Endothelial cell (in vitro differentiated cells): Measurements from ENCODE around the gene TCTN2. TPM values are rescaled to one million over a fixed set of nuclear protein-coding genes. Genes with fewer than 3 reads are reported as not detected.

Experiments used
- DNase-seq: peaks from one replicate; pipeline ENCODE4 v3.0.0; 2021; ENCODE audit warnings: low spot score
- H3K27ac Mint-ChIP-seq: one replicate; pipeline ENCODE4 v1.8.0; 2021; ENCODE audit warnings: mixed read lengths, inconsistent platforms; ENCODE audit not compliant: unreplicated experiment
- H3K27me3 Mint-ChIP-seq: one replicate; pipeline ENCODE4 v1.8.0; 2021; ENCODE audit warnings: mild to moderate bottlenecking, moderate library complexity, mixed read lengths, inconsistent platforms; ENCODE audit not compliant: unreplicated experiment
- H3K36me3 Mint-ChIP-seq: one replicate; pipeline ENCODE4 v1.8.0; 2021; ENCODE audit warnings: mild to moderate bottlenecking, low read depth, mixed read lengths, inconsistent platforms; ENCODE audit not compliant: unreplicated experiment
- H3K4me1 Mint-ChIP-seq: one replicate; pipeline ENCODE4 v1.8.0; 2021; ENCODE audit warnings: mild to moderate bottlenecking, mixed read lengths, inconsistent platforms; ENCODE audit not compliant: unreplicated experiment
- H3K4me3 Mint-ChIP-seq: one replicate; pipeline ENCODE4 v1.8.0; 2021; ENCODE audit warnings: mild to moderate bottlenecking, mixed read lengths, inconsistent platforms; ENCODE audit not compliant: unreplicated experiment
- H3K9me3 Mint-ChIP-seq: one replicate; pipeline ENCODE4 v1.8.0; 2021; ENCODE audit warnings: mixed read lengths, inconsistent platforms; ENCODE audit not compliant: unreplicated experiment
- total RNA-seq: library from RNA; stranded (reverse); fragmentation: NEBNext Ultra II Directional; extraction: Animal tissue kit (Norgen Biotek cat#: 25700); gene quantifications from one replicate; pipeline ENCODE4 v1.2.1, GENCODE V29; 2021; ENCODE audit not compliant: unreplicated experiment
- TF ChIP-seq, protein P1 (sequence below): fragments of 200-600 bp; sonication (generic); IDR thresholded peaks from one replicate; pipeline ENCODE4 v1.5.0; 2021; ENCODE audit warnings: antibody characterized with exemption; ENCODE audit not compliant: unreplicated experiment

Gene TCTN2
- total RNA-seq, 1 donor from 2014 or later = 11.3 TPM

DNA sequence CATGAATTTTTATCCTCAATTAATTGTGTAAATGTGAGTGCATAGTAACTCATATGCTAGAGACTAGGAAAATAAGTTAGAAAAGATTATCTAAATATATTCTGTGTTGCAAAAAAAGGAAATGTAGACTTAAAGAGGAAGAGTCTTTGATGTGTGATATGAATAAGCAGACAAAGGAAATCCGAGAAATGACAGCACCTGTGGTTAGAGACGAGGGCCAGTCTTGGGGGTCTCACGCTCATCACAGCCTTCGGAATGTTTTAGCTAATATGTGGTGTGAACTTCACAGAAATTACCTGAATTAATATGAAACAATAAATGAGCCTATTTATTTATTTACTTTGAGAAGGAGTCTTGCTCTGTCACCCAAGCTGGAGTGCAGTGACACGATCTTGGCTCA, 52.9 kb downstream of the TCTN2 start:
- Mint-ChIP-seq H3K4me1 (peaks cover 19% of the 10 kb centered on the region), H3K4me3 (no peak overlapping the region), H3K27me3 (no peaks in the 10 kb centered on the region), H3K36me3 (peaks cover 17% of the 10 kb centered on the region), H3K27ac (peak overlapping the region; percentile 70), H3K9me3 (no peaks in the 10 kb centered on the region)
- DNase-seq = no peak
- TF ChIP-seq, protein P1, sequence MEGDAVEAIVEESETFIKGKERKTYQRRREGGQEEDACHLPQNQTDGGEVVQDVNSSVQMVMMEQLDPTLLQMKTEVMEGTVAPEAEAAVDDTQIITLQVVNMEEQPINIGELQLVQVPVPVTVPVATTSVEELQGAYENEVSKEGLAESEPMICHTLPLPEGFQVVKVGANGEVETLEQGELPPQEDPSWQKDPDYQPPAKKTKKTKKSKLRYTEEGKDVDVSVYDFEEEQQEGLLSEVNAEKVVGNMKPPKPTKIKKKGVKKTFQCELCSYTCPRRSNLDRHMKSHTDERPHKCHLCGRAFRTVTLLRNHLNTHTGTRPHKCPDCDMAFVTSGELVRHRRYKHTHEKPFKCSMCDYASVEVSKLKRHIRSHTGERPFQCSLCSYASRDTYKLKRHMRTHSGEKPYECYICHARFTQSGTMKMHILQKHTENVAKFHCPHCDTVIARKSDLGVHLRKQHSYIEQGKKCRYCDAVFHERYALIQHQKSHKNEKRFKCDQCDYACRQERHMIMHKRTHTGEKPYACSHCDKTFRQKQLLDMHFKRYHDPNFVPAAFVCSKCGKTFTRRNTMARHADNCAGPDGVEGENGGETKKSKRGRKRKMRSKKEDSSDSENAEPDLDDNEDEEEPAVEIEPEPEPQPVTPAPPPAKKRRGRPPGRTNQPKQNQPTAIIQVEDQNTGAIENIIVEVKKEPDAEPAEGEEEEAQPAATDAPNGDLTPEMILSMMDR = no peak

DNA sequence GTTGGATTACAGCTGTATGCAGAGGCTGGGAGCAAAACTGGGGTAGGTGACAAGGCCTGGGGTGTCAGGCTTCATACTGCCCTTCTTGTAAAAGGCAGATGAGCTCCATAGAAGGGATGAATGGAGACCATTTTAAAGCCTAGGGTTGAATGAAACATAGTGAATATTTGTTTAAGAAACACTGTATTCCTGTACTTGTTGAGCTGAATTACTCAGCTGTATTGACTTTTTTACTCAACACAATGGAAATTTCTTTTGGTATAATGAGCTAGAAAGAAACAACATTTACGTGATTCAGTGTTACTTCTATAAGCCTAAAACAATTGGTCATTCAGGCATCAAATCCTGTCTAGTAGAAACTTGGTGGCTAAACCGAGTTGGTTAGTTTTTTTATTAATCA, 55.3 kb downstream of the TCTN2 start:
- Mint-ChIP-seq H3K27ac (no peak overlapping the region), H3K36me3 (peaks cover 27% of the 10 kb centered on the region), H3K4me1 (peaks cover 5% of the 10 kb centered on the region), H3K4me3 (no peak overlapping the region), H3K9me3 (no peaks in the 10 kb centered on the region), H3K27me3 (no peaks in the 10 kb centered on the region)
- DNase-seq = no peak
- TF ChIP-seq, protein P1 = no peak

DNA sequence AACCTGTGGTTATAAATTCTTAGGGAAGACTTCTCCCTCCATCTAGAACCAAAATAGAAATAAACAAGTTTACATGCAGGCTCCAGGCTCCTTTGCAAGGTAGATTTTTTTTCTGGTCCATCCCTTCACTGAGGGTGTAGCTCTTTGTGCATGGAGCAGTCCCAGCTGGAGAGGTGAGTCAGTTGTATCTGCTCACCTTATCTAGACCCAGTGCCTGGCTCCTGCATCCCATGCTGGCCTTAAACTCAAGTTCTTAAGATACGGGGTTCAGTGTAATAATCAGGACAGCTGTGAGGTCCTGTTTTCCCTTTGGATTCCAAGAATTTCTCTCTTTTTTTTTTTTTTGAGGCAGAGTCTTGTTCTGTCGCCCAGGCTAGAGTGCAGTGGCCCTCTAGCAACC, 56.0 kb downstream of the TCTN2 start:
- Mint-ChIP-seq H3K4me3 (no peak overlapping the region), H3K4me1 (peaks cover 12% of the 10 kb centered on the region), H3K36me3 (peaks cover 28% of the 10 kb centered on the region), H3K27ac (no peak overlapping the region), H3K9me3 (no peaks in the 10 kb centered on the region), H3K27me3 (peaks cover 1% of the 10 kb centered on the region)
- no peak for DNase-seq
- TF ChIP-seq, protein P1 = no peak

DNA sequence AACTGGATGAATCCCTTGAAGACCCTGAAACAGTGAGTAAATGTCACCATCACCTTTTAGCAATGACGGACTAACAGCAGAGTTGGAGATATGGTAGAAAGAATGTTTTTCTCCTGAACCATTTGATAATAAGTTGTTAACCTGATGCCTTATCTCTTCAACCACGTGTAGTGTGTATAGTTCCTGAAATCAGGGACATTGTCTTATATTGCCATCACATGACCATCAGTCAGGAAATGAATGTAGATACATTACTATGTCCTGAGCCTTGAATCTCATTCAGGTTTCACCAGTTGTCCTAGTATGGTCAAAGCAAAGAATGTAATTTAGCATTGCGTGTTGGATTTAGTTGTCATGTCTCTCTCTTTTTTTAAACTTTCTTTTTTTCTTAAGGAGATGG, 57.0 kb downstream of the TCTN2 start:
- Mint-ChIP-seq H3K27me3 (peaks cover 4% of the 10 kb centered on the region), H3K9me3 (no peaks in the 10 kb centered on the region), H3K4me1 (peaks cover 22% of the 10 kb centered on the region), H3K27ac (no peak overlapping the region), H3K4me3 (no peak overlapping the region), H3K36me3 (peaks cover 34% of the 10 kb centered on the region)
- DNase-seq = no peak
- TF ChIP-seq, protein P1 = no peak

DNA sequence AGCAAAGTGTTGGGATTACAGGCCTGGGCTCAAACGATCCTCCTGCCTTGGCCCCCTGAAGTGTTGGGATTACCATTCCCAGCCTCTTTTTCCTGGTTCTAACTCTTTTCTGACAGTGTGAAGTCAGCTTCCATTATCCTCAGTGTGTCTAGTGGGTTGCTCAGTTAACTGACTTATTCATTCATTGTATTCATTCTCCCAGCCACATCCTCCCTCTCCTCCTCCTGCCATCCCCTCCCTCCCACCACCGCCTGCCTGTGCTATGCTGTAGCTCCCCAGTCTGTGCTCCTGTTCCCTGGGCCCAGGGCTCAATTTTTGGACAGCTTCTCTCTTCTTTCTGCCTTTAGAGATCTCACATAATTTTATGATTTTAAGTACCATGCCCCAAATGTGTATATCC, 60.7 kb downstream of the TCTN2 start:
- peak; percentile 16 for DNase-seq
- Mint-ChIP-seq H3K4me1 (peaks cover 25% of the 10 kb centered on the region), H3K9me3 (no peaks in the 10 kb centered on the region), H3K4me3 (peak overlapping the region; percentile 38), H3K36me3 (peaks cover 48% of the 10 kb centered on the region), H3K27ac (peak overlapping the region; percentile 100), H3K27me3 (peaks cover 4% of the 10 kb centered on the region)
- TF ChIP-seq, protein P1 = no peak
